Kidney tubule cell (primary cell): Measurements from ENCODE around the gene GNB1.
"Not testable (repeated sequence)": the region's sequence is repeated elsewhere in the genome, so short reads cannot be mapped to it uniquely, and the experiment has no call there.

Experiments used
- DNase-seq: peaks from one replicate; pipeline ENCODE4 v3.0.0-alpha.2; 2018; ENCODE audit warnings: low spot score

The GNB1 gene

DNA sequence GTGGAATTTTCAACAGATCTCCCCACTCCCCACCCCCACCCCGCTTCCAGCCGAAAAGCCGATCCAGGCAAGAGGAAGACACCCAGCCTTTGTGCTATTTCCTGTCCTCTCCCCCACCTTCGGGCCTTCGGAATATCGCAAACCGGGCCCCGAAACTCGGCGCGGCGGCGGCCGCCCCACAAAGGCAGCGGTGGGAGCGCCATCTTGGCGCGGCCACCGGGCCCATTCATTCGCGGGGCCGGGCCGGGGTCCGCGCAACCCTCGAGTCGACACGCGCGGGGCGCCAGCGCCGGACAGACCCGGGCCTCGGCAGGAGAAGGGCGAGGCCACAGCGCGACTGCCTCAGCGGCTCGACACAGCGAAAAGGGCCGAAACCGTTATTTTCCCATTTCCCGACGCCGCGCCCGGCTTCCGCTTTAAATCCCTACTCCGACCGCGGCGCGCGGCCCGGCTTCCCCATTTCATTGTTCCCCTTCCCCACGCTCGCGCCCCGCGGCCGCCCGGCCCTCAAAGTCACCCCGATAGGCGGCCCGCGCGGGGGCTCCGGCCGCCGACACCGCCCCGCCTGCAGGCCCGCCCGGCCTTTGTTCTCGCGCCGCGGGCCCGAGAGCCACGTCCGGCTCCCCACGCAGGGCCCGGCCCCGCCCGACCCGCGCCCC is 911 bp downstream of the GNB1 start:
- peak; percentile 50 for DNase-seq

DNA sequence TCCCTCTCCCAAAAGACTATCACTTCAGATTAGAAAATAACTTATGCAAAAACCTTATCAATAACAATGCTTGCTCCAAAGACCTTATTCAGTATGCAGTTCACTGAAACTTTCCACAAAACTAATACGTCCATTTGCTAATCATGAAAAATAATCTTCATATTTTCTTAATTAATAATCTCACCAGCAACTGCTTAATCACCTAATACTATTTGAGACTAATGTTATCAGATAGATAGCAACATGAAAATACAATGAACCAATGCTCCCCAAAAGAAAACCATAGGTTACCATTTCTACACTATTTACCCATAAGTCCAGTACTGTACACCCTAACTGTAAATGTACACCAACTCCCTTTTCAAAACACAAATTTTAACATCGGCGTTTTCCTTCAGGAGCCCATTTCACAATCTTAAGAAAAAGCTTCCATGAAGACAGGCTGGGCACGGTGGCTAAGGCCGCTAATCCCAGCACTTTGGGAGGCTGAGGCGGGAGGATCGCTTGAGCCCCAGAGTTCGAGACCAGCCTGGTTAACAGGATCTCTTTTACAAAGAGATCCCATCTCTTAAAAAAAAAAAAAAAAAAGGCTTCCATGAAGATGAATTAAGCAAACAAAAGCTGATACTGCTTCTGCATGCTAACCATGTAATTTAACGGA is 1.7 kb downstream of the GNB1 start:
- peak; percentile 32 for DNase-seq

DNA sequence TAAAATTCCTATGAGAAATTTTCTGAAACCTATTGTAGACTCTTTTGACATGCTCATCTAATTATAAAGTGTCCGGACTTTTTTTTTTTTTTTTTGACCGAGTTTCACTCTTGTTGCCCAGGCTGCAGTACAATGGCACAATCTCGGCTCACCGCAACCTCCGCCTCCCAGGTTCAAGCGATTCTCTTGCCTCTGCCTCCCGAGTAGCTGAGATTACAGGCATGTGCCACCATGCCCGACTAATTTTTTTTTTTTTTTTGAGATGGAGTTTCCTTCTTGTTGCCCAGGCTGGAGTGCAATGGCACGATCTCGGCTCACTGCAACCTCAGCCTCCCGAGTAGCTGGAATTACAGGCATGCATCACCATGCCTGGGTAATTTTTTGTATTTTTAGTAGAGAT is 7.0 kb downstream of the GNB1 start:
- DNase-seq: not testable (repeated sequence)

DNA sequence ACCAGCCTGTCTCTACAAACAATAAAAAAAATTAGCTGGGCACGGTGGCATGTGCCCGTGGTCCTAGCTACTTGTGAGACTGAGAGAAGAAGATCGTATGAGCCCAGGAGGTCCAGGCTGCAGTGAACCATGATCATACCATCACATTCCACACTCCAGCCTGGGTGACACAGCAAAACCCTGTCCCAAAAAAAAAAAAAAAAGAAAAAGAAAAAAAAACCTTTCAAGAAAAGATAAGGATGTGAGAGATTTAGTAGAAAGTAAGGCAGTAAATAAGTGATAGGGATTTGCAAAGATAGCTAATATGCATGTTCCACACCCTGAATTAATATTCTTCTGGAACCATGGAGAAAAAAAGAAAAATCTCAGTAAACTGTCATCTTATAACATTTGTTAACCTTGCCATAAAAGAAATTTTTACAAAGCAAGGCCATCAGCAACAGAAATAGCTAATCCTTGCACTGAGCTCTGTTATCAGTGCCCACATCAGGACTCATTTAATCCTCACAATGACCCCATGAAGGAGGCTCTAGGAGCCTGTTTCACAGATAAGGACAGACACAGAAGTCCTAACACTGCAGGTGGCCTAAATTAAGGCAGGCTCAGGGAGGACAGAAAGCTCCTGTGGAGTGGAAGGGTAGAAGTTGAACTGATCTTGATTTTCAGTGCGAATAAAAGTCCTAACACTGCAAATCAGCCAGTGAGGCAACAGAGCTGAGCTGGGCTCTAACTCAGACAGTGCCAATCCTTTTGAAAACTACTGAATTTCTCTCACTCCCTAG is 7.6 kb downstream of the GNB1 start:
- peak; percentile 61 for DNase-seq

DNA sequence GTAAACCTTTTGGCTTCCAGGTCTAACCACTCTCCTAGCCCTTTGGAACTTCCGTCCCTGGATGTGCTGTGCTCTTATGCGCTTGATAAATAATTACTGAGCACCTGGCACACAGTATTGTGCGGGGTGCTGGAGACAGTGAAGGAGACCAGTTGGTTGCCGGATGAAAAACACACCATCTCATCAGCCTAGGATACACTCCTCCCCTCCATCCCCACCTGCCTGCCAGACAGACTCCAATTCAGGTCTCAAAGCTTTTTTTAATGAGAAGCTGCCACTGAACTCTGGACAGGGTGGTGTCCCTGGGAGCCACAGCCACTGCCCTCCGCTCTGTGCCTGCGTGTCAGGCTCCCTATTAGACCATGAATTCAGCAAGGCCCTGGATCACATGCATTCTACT is 9.2 kb downstream of the GNB1 start:
- DNase-seq: no peak

DNA sequence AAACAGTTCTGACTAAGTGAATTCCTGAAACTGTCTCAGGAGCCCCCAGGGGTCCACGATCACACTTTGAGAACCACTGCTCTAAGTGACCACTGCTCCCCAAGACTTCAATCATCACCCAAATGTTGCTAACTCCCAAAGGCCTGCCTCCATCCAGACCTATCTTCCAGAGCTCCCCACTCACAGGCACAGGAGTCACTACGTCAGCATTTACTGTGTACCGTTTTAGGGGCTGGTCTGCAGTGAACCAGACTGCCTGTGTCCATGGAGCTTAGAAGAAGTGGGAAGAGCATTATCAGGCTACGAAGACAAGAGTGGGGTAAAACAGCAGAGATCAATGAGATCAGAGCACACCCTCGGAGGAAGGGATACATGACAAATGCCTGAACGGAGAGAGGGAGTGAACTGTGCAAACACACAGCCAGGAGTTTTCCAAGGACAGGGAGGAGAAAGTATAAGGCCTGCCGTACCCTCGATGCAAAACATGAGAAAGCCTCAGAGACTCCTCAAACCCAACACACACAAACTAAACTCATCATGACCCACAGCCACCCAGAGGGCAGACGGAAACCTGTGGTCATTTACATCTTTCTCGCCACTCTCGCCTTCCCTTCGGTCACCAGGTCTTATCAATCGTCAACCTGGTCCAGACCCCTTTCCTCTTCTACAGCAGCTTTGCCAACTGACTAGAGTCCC is 10.1 kb downstream of the GNB1 start:
- DNase-seq: no peak

DNA sequence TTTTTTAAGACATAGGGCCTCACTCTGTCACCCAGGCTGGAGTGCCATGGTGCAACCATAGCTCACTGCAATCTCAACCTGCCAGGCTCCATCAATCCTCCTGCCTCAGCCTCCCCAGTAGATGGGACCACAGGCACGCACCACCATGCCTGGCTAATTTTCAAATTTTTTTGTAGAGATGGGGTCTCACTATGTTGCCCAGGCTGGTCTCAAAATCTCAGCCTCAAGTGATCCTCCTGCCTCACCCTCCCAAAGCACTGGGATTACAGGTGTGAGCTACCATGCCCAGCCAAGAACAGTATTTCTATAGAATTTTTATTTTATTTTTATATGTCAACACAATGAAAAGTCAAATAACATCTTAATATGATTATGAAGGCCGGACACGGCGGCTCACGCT is 10.9 kb downstream of the GNB1 start:
- DNase-seq: no peak

DNA sequence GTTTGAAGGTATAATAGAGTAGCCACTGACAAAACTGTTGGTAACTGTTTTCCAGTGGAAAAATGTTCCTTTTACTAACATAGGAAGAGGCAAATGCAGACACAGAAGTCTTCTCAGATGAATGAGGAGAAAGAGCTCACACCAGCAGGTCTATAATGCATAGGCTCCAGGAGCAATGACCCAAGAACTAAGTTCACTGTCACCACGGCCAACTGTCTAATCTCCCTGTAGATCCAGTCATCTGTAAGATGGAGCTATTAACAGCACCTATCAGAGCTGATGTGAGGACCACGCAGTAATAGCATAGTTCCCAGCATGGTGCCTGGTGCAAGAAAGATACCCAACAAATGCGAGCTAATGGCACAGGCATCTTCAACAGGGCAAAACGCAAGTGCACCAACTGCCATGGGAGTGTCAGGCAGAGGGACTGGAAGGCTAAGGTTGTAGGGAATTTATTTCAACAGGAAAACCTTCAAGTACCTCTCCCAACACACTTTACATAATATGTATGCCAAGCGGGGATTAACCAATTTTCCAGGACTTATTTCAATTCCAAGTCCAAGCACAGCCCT is 12.9 kb downstream of the GNB1 start:
- no peak for DNase-seq

DNA sequence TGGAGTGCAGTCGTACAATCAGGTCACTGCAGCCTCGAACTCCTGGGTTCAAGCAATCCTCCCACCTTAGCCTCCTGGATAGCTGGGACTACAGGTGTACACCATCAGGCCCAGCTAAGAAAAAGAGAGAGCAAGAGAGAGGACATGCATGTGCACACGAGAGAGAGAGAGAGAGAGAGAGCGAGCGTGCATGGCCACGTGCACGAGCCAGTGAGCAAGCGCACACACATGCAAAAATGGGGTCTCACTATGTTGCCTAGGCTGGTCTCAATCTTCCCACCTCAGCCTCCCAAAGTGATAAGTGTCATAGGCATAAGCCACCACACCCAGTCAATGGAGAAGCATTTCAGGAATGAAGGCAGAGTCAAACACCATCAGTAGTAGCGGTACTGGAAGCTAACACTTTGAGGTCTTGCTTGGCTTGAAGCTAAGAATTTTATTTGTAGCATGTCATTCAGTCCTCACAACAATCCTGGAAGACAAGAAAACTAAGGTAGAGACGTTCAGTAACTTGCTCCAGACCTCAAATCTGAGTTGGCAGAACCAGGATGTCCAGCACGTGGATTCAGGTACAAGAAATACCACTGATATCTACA is 14.5 kb downstream of the GNB1 start:
- peak; percentile 55 for DNase-seq

DNA sequence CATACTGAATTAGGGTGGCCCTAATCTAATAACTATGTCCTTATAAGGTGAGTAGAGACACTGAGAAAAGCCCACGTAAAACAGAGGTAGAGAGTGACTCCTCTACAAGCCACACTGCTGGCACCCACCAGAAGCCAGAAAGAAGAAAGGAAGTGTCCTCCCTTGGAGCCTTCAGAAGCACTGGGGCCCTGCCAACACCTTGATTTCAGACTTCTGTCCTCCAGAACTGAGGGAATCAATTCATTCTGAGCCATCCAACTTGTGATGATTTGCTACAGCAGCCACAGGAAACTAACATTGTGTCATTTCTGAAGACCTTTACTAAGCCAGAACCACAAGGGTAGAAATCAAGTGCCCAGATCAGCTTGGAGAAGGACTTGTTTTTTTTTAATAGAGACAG is 15.0 kb downstream of the GNB1 start:
- no peak for DNase-seq

DNA sequence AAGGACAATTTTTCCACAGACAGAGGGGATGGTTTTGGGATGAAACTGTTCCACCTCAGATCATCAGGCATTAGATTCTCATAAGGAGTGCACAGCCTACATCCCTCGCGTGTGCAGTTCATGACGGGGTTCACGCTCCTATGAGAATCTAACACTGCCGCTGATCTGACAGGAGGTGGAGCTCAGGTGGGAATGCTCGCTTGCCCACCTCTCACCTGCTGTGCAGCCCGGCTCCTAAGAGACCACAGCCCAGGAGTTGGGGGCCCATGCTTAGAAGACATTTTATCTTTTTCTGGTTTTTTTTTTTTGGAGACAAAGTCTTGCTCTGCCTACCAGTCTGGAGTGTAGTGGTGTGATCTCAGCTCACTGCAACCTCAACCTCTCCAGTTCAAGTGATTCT is 16.0 kb downstream of the GNB1 start:
- DNase-seq: no peak

DNA sequence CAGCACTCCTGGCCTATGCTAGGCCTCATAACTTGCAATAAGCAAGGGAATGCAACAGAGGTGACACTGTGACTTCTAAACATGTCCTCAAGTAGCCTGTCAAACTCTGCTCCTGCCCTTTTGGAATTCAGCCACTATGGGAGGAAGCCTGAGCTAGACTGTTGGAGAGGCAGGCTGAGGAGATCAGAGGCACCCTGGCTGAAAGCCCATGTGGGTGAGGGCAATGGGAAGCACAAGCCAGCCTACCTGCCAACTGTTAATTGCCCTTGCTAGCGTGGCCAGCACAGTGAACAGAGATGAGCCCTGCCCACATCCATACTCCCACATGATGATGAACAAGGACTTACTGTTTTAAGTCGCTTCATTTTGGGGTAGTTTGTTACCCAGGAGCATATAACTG is 17.7 kb downstream of the GNB1 start:
- DNase-seq: no peak

DNA sequence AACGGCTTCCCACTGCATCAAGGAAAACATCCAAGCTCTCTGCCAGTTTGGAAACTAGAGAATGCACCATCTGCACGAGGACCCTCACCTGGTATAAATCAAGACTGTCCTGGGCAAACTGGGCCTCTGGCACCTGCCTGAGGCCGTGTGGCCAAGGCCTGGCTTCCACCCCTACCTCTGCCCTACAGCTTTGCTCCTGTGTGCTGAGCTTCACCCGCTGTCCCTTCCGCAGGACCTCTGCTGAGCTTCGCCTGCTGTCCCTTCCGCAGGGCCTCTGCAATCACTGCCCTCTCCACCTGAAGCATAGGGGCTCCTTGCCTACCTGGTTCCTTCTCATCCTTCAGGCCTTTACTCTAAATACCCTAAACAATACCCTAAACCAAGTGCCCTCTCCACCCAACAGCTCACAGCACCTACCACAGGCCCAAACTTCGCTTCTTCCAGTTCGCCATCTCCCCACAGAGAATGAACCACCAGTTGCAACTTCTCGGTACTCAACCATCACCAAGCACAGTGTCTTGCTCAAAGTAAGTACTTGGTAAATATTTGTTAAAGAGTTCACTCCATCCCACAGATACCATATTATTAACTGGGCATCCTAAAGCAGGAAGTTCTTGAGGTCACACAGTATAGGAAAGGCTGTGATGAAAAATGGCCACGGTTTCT is 18.4 kb downstream of the GNB1 start:
- DNase-seq: no peak

DNA sequence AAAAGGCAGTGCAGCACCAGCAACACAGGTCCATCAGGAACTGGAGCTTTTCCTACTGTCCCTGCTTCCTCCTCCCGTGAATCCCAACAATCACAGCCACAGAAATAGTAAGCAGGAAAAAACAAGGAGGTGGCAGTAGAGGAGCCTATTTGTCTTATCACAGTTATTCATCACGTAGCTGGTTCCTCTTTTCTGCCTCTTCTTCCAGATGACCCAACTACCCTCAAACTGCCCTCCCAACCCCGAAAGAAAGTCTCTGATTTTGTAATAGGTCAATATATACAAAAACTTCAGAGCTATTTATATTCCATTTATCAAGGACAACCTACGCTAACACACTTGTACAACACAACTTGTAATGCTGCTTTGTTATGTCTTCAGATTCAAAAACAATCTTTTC is 21.4 kb downstream of the GNB1 start:
- no peak for DNase-seq

DNA sequence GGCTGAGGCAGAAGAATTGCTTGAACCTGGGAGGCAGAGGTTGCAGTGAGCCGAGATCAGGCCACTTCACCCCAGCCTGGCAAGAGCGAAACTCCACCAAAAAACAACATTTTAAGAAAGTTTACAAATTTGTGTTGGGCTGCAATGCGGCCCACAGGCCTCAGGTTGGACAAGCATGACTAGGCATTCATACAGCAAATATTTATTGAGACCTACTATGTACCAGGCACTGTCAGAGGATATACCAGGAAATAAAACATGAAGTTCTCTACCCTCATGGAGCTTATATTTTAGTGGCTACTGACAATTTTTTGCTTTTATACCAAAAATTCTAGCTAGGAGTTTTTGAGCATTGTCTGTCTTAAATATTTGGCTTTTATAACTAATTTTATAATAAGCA is 23.7 kb downstream of the GNB1 start:
- no peak for DNase-seq

DNA sequence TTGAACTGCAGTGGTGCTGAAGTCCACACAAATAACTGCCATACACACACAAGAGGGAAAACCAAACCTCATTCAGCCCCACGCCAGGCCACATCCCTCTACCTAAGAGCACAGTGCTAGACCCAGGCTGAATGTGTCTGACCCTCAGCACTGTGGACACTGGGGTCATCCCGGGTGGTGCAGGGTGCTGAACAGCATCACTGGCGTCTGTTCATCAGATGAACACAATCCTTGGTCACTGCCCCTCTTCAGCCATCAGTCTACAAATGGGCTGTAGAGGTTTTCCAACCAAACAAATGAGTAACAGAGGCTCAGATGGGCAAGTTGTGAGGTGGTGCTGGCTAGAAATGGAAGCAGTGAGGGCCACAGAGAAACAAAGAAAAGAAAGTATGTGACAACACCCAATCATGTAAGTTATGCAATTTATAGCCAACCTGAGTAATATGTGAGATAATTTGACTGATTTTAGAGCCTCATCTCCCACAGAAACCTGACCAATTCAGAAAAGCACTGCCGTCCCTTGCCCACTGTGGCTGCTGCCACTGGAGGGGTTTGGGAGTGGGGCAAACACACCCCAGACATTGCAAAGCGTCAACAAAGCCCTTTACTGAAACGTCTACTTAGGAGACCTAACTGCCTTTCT is 27.9 kb downstream of the GNB1 start:
- DNase-seq: no peak

DNA sequence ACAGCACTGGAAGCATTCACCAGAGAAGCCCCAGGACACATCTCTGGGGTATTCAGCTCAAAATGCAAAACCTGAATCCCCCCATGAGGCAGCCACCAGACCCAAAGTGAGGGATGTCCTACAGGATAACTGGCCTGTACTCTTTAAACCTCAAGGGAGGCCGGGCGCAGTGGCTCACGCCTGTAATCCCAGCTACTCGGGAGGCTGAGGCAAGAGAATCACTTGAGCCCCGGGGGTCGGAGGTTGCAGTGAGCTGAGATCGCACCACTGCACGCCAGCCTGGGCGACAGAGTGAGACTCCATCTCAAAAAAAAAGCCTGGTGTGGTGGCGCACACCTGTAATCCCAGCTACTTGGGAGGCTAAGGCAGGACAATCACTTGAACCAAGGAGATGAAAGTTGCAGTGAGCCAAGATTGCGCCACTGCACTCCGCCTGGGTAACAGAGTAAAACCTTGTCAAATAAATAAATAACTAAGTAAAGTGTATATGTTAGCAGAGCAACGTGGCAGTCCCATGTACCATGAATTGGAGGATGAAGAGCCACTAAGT is 29.1 kb downstream of the GNB1 start:
- DNase-seq: not testable (repeated sequence)

DNA sequence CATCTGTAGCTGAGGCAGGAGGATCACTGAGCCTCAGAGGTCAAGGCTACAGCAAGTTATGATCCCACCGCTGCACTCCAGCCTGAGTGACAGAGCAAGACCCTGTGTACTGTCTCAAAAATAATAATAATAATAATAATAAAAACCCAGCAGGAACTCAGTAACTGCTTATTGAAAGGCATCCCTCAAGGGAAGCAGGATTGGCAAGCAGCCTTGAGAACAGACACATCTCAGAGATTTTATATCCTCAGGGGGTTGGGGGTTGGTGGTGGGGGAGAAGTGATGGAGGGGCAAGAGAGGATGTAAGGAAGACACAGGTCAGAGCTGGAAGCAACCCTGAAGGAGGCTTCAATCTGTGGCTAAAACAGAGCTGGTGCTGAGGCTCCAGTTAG is 29.6 kb downstream of the GNB1 start:
- DNase-seq: no peak

DNA sequence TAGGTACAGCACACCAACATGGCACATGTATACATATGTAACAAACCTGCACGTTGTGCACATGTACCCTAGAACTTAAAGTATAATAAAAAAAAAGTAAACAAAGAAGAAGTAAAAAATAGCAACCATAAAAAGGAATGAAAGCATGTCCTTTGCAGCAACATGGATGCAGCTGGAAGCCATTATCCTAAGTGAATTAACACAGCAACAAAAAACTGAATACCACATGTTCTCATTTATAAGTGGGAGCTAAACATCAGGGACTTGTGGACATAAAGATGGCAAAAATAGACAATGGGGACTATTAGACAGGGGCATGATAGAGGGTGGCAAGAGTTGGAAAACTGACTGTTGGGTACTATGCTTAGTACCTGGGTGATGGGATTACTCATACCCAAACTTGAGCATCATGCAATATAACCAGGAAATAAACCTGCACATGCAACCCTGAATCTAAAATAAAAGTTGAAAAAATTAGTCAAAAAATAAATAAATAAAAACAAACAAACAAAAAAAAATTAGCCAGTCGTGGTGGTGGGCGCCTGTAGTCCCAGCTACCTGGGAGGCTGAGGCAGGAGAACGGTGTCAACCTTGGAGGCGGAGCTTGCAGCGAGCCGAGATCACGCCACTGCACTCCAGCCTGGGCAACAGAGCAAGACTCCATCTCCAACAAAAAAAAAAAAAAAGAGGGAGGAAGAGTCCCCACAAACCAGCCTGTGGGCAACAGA is 30.8 kb downstream of the GNB1 start:
- DNase-seq: not testable (repeated sequence)
